K562 (cell line): Measurements from ENCODE around the gene GTF2I. TPM values are rescaled to one million over a fixed set of nuclear protein-coding genes. Genes with fewer than 3 reads are reported as not detected.

Experiments used
- BACH1 ChIP-seq: fragments of 200-800 bp; sonication (Bioruptor generic); IDR thresholded peaks from 2 replicates; pipeline ENCODE4 v1.6.1; 2016; ENCODE audit warnings: missing genetic modification characterization, missing compliant biosample characterization
- BCLAF1 ChIP-seq, 2 experiments: fragments of 450-650 bp in 1 of 2; IDR thresholded peaks; 2 replicates each; pipeline ENCODE4 v1.6.1; 2011 to 2017; ENCODE audit warnings: low read depth in 2 of 2, antibody characterized with exemption in 1 of 2, borderline replicate concordance in 1 of 2, low read length in 1 of 2, mild to moderate bottlenecking in 1 of 2, mixed read lengths in 1 of 2; ENCODE audit not compliant: control insufficient read depth in 1 of 2
- CHAMP1 ChIP-seq: fragments of 450-650 bp; IDR thresholded peaks from 2 replicates; pipeline ENCODE4 v1.6.1; 2016; ENCODE audit warnings: mild to moderate bottlenecking
- EHMT2 ChIP-seq: fragments of 450-650 bp; IDR thresholded peaks from 2 replicates; pipeline ENCODE4 v1.6.1; 2018; ENCODE audit warnings: antibody characterized with exemption
- MIER1 ChIP-seq: fragments of 450-650 bp; IDR thresholded peaks from 2 replicates; pipeline ENCODE4 v1.6.1; 2016; ENCODE audit warnings: antibody characterized with exemption, mild to moderate bottlenecking, low read depth
- NEUROD1 ChIP-seq: fragments of 150-350 bp; IDR thresholded peaks from 2 replicates; pipeline ENCODE4 v1.6.1; 2014; ENCODE audit warnings: borderline replicate concordance, low read length, low read depth; ENCODE audit not compliant: partially characterized antibody
- SP2 ChIP-seq: IDR thresholded peaks from 2 replicates; pipeline ENCODE4 v1.6.1; 2011; ENCODE audit warnings: mild to moderate bottlenecking, low read depth, low read length, moderate library complexity; ENCODE audit not compliant: poor library complexity, severe bottlenecking; ENCODE audit errors: extremely low read depth
- ZBTB11 ChIP-seq, 3 experiments: fragments of 200-800 bp in 1 of 3; fragments of 250-450 bp in 1 of 3; fragments of 450-650 bp in 1 of 3; sonication (Bioruptor Pico) in 1 of 3; sonication (Bioruptor generic) in 1 of 3; formaldehyde crosslinking in 1 of 3; IDR thresholded peaks; 2 replicates each; pipeline versions ENCODE4 v1.6.1 to v1.8.0; 2016 to 2022; ENCODE audit warnings: mild to moderate bottlenecking in 2 of 3, missing genetic modification characterization in 2 of 3, missing compliant biosample characterization in 1 of 3, moderate library complexity in 1 of 3
- ZKSCAN8 ChIP-seq: fragments of 200-800 bp; sonication (Bioruptor generic); IDR thresholded peaks from 2 replicates; pipeline ENCODE4 v1.6.1; 2016; ENCODE audit warnings: missing genetic modification characterization, missing compliant biosample characterization
- ZNF780A ChIP-seq: fragments of 250-450 bp; sonication (Bioruptor Pico); IDR thresholded peaks from 2 replicates; pipeline ENCODE4 v1.5.0; 2021; ENCODE audit warnings: mild to moderate bottlenecking
- polyA plus RNA-seq, 8 experiments: library from polyadenylated mRNA; depleted of rRNA in 4 of 8; stranded (reverse) in 5 of 8; unstranded in 3 of 8; fragments of >200 nt; fragmentation: Nextera tagmentation in 2 of 8; fragmentation: Illumina TruSeq in 1 of 8; extraction: Ambion mirVana in 2 of 8; extraction: Trizol in 1 of 8; gene quantifications; 2 replicates each; pipeline versions ENCODE4 v1.2.1 to v1.2.3, GENCODE V29; 2011 to 2014; ENCODE audit warnings: inconsistent platforms in 1 of 8, missing spikeins in 1 of 8
- total RNA-seq, 7 experiments: library from RNA; depleted of rRNA in 6 of 7; stranded (reverse); fragments of >200 nt in 6 of 7; fragmentation: Illumina TruSeq in 2 of 7; extraction: Trizol in 2 of 7; gene quantifications; 2 replicates each; pipeline versions ENCODE4 v1.2.1 to v1.2.3, GENCODE V29; 2011 to 2021; ENCODE audit warnings: low replicate concordance in 1 of 7

The GTF2I gene
- total and polyA plus RNA-seq, 9 of the 15 experiments (the other 6 are each of a cell fraction or from before 2014, with no cell fraction given): 8.4 to 161 (median 90.0) TPM

- TF ChIP-seq MIER1 (no peak), ZKSCAN8 (CRISPR knock-in tag) (0 out of 2 replicates have a peak, but pooled peaks have one; percentile 39), CHAMP1 (no peak), BACH1 (tag) (peak; percentile 61; the same call in 1 of the 2 replicates), EHMT2 (no peak), BCLAF1 (IDR thresholded peaks at IDR 0.05; ENCODE audit: borderline replicate concordance in 1 of 2, control insufficient read depth in 1 of 2, low read depth in 2 of 2, low read length in 1 of 2) (0 out of 4 replicates have a peak, but pooled peaks of 1 of the 2 experiments have one; percentile 18), NEUROD1 (peak; percentile 40), ZBTB11 (CRISPR knock-in tag; IDR thresholded peaks at IDR 0.05) (peak in 1 of 3 experiments; percentile 61; a peak in 1 of 6 replicates), ZNF780A (CRISPR knock-in tag) (no peak), SP2 (peak; percentile 46)
These were observed 873 bp downstream of the GTF2I start (continued) for GRCh38 chr7:74658178-74659004.
